ENCODE data around the gene OR8A1.

OR8A1 gene

GRCh38 chr11:124569697-124570096 lies at the start of gene OR8A1:
Gene OR8A1, plus strand, starts transcription at chr11:124569997. Its CDS starts 123 bp downstream, at chr11:124570120.
- no peak for DNase-seq

DNA sequence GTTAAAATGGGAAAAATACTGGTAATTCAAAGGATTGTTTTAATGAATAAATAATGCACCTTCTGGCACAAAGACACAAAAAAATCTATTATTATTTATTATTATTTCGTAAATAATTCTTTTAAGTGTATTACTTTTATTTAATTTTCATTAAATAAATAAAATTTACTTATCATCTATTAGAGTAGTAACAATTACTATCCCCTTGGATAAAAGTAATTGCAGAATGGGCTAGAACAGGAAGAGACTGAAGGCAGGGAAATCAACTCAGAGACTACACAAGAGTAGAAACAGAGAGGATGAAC lies 49.3 kb upstream of the OR8A1 start:
- DNase-seq: no peak

DNA sequence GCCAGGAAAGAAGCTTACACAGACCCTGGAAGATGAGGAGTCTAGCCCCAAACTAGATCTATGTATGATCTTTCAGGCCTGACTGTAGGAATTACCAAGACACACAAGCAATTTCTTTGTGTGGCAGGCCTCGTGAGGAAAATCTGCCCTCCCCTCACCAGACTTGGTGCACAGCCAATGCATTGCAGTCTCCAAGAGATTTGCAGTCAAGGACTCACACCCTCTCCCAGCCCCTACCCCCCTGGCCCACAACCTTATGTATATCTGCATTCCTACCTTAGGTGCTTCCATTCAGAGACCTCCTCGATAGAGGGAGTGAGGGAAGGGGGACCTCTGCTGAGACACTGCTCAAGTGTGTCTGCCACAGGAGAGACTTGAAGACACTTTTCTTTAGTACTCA lies 36.2 kb upstream of the OR8A1 start:
- DNase-seq: no peak

- no peak for DNase-seq
Measured at GRCh38 chr11:124534051-124534450, 35.7 kb upstream of the OR8A1 start.

DNA sequence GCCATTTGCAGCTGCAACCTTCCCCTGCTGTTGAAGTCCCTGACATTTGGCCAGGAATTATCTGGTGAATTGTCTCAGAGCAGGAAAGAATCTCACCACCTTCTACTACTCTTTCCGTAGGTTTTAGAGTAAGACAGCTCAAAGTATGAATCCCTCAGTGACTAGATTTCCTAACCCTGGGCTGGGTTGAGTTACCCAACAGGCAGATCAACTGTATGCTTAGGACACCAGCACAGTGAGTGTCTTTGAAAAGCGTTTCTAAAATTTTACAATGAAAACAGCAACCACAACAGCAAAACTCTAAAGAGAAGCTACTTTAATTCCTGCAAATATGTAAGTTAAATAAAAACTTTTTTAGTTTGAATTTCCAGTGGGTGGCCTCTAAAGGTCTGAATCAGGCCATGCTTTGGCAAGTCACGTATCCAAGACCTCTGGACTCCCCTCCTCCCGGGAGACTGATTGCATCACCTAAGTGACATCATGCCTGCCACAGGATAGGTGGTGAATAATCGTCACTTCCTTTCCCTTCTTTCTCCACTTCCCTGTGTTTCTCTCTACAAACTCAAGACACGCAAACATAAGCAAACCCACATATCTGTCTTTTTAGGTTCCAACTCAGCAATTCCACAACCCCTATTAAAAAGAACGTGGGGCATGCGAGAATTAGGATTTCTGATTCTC lies 34.1 kb upstream of the OR8A1 start:
- no peak for DNase-seq

DNA sequence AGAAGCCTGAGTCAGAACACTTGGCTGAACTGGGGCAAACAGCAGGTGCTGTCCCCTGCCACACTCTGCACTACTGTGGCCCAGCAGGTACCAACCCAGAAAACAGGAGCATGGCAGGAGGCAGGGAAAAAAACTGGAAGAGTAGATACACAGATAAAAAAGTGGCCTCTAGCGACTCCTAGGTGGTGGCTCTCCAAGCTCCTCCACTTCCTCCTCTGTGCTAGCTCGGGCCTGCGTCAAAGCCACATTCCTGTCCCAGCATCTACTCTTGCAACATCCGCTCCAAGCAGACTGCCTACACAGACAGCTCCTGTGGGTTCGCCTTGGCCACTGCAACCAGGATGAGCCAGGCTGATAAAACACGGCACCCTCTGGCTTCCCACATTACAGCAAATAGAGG lies 33.3 kb upstream of the OR8A1 start:
- no peak for DNase-seq

DNA sequence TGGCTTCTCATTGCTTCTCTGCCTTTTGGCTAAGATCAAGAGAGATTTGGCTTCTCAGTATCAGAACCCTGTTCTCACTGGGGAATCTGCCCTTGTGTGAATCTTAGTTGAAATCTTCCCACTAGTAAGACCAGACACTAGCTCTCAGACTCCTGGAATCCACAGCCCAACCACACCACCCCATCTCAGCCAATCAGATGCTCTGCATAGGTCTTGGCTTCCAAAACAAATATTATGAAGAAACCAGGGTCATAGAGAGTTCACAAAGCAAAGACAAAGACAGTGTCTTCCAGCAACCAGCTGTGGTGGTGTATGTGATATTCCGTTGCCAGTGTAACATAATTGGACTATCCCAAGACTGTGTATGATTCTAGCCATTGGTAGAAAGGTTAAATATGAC lies 31.8 kb upstream of the OR8A1 start:
- no peak for DNase-seq

- DNase-seq: no peak
Measured at GRCh38 chr11:124541204-124541603, 28.6 kb upstream of the OR8A1 start.

DNA sequence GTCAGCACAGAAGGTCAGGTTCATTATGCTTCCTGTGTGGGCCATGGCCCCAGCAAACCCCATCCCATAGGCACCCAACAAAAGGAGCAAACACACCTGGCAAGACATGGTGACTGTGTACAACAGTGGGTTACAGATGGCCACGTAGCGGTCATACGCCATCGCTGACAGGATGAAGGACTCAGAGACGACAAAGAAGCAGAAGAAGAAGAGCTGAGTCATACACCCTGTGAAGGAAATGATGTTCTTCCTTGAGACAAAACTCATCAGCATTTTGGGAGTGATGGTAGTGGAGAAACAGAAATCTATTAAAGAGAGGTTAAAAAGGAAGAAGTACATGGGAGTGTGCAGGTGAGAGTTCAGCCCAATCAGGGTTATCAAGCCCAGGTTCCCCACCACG lies 26.7 kb upstream of the OR8A1 start:
- DNase-seq: no peak

DNA sequence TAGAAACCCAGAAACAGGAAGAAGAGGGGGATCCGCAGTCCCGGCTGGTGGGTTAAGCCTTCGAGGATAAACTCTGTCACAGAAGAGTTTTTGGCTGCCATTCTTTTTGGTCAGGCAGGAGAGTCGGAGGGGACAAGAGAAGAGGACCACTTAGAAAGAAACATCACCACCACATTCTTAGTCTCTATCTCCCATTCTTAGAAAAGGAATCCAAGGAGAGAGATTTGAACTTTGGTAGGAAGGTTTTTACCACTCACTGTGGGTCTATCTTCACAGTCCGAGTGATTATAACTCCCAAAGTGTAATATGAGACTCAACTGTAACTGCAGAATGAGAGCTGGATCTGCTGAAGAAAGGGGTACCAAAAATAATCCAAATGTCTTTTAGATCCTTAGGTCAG lies 26.2 kb upstream of the OR8A1 start, which contains the start of gene OR8B12:
OR8B12 (minus strand) TSS at position 101 of the 400 bp plus-strand sequence; CDS start at position 101, 0 bp downstream.
- DNase-seq: no peak

DNA sequence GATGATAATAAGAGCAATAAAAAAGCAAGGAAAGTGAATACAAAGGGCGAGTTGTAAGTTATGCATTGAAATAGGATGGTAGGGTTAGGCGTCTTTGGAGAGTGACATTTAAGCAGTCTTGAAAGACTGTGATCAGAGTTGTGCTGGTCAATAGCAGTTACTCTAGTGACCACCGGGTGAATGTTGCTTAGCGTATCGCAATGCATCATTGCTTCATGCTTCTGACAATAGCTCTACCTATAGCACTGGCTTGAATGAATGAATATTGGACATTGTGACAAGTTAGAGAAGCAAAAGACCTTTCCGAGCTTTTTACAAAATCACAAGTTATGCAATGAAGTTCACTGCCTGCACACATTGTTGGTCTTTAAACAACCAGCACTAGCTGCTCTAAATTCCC lies 18.6 kb upstream of the OR8A1 start:
- no peak for DNase-seq

DNA sequence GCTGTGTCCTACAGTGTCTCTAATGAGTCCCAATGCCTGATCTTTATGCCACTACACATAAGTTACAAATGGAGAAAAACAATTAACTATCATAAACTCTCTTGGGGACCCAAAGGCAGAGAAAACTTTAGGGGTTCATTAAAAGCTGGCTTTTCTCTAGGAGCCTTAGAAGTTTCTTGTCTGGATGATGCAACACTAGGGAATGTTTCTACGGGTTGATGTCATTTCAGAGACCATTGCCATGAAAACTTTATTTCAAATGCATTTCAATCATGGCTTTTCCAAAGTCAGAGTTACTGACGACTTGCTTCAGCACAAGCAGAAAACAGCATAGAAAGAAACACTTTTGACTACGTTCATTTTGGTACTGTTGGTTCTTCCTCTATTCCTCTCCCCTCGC lies 17.8 kb upstream of the OR8A1 start:
- DNase-seq: no peak

GRCh38 chr11:124556828-124557227 lies 13.0 kb upstream of the OR8A1 start:
- no peak for DNase-seq

DNA sequence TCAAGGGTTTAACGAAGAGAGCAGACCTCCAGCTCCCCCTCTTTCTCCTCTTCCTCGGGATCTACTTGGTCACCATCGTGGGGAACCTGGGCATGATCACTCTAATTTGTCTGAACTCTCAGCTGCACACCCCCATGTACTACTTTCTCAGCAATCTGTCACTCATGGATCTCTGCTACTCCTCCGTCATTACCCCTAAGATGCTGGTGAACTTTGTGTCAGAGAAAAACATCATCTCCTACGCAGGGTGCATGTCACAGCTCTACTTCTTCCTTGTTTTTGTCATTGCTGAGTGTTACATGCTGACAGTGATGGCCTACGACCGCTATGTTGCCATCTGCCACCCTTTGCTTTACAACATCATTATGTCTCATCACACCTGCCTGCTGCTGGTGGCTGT lies 363 bp downstream of the OR8A1 start:
- DNase-seq: no peak

DNA sequence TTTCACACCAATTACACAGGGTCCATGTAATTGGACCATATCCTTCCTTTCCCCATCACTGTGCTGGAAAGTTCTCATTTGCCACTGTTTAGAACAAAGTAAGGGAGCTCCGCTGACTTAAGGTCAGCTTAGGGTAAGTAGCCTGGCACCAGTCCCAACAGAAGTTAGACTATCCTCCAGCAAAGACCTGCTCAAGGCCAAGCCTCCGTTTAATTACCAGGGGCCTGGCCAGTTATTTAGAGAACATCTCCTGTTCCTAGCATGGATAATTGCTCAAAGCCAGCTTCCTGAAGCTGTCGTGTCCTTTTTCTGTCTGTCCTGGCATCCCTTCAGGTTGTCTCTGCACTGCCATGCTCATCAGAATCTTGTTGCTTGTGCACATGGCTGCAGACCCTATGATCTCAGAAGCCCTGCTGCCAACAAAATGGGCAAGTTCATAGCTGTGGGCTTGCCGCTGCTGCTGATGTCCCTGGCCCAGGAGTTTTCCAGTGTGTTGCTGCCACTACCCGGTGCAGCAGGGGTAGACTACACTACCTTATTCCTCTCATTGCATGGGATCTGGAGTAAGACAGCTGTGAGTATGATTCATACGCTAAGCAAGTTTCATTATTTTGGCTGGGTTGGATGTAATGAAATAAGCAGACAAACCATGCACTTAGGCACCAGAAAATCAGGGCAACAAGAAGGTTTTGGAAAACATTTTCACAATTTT lies 8.1 kb downstream of the OR8A1 start:
- DNase-seq: no peak

DNA sequence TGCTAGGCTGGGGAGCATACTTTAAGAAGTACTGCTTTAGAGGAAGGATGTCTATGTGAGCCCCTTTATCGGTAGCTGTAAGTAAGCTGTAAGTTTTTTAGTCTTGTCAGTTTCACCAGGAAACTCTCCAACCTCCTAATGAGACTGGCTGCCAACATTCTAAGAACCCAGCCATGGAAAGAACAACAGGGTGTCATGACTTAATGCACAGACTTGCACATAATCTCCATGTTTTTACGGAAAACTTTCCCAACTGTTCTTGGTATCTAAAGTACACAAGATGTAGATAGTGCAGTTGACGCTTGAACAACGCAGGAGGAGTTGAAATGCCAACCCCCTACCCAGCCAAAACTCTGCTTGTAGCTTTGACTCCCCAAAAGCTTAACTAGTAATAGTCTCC lies 9.0 kb downstream of the OR8A1 start:
- no peak for DNase-seq

DNA sequence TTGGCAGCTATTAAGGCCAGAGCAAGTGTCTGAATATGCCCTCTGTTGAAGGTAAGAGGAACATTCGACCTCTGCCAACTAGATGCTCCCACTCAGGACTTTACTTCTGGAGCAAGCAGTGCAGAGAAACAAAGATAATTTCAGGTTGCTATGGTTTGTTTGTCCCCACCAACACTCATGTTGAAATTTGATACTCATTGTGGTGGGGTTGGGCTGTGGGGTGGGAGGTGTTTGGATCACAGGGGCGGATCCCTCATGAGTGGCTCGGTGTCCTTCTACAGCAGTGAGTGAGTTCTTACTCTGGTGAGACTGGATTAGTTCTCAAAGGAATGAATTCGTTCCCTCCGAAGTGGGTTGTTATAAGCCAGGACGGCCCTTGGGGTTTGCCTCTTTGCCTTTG lies 12.0 kb downstream of the OR8A1 start:
- DNase-seq: peak; percentile 24

GRCh38 chr11:124582565-124582964 lies 12.8 kb downstream of the OR8A1 start:
- no peak for DNase-seq

DNA sequence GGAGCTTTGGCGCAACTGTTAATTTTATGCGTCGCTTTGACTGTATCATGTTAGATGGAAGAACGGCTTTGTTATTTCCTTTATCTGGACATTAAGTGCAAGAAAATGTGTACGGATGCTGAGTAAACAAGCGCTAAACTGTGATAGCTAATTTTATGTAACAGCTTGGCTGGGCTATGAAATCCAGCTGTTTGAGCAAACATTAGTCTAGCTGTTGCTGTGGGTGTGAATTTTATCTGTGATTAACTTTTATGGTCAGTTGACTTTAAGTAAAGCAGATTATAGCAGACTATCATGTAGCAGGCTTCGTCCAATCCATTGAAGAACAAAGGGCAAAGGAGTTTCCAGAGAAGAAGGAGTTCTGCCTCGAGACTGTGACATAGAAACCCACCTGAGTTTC lies 14.0 kb downstream of the OR8A1 start:
- no peak for DNase-seq

DNA sequence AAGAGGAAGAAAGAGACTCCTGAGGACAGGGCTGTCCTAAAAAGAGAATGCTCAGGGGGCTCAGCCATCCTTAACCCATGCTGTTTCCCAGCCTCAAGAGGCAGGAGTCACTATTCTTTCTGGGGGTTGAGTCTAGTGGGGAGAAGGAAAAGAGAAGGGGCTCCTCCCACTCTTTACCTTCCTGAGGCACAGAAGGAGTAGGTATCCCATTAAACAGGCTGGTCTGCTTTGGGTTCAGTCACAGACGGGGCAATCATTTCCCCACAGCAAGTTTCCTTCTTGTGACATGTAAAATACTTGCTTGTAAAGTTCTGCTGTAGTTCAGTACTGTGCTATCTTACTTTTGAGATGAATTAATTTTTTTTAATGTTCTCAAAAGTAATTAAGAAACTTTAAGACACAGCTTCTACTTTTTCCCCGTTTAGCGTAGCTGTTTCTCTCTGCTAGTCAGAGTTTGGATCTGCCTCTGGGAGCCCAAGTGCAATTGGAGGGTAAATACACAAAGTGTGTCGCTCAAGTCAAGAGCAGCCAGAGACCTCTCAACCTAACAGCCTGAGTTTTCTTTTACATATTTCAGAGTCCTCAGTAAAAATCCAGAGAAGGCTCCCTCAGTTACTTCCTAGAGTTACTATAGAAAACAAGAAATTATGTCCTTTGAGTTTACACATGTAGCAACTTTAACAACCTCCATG lies 15.0 kb downstream of the OR8A1 start:
- DNase-seq: no peak

- DNase-seq: peak; percentile 81
Measured at GRCh38 chr11:124586238-124586860, 16.6 kb downstream of the OR8A1 start.

DNA sequence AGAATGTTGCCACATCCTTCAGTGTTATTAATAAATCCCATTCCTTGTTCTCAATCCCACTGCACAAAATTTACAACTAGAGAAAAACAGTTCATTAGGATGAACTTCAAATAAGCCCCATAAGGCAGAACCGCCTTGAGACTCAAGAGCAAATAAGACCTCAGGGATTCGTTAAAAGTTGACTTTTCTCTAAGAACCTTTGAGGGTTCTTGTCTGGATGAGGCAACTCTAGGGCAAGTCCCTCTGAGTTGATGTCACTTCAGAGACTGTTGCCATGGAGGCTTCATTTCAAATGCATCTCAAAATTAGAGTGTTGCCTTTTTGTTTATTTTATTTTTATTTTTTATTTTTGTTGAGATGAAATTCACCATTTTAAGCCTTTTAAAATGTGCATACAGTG lies 21.6 kb downstream of the OR8A1 start:
- DNase-seq: no peak

DNA sequence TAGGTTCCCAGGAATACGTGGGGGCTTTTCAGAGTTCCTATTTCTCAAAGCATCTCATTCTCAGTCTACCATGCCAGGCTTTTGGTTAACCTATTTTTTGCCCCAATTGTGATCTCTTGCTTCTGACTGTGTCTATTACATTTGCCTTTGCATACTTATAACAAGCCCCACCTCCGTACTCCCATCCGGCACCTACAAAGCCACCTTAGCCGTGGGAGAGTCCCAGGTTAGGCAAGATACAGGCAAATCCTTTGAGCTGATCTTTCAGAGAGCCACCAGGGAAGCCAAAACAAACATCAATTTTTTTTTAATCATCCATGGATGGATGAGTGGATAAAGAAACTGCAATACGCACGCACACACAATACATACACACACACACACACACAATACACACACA lies 22.8 kb downstream of the OR8A1 start:
- peak; percentile 24 for DNase-seq

DNA sequence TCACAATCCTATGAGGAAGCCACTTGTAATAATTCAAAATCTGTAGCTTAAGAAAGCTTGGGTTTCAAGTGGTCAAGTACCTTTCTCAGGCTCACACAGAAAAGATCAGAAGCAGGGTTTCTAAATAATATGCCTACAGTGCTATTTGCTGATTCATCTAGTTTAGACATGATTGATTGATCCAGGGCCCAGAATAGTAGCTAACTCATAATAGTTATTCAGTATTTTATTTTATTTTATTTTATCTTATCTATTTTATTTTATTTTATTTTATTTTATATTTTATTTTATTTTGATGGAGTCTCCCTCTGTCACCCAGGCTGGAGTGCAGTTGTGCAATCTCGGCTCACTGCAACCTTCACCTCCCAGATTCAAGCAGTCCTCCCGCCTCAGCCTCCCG lies 25.5 kb downstream of the OR8A1 start:
- no peak for DNase-seq

Measured in NCI-H1105 treated with DMSO at 0.1 percent for 48 hours (cell line).